HG02571 (cell line): ENCODE measurements around the gene KIF21B.
"Not testable (repeated sequence)": the region's sequence is repeated elsewhere in the genome, so short reads cannot be mapped to it uniquely, and the experiment has no call there.

Experiments used
- ATAC-seq: cut with Tn5 transposase; IDR thresholded peaks from one replicate; pipeline ENCODE4 v1.9.1; 2021; ENCODE audit warnings: mild to moderate bottlenecking, moderate library complexity; ENCODE audit not compliant: unreplicated experiment

KIF21B gene

GRCh38 chr1:200949626-200950025 lies 73.9 kb downstream of the KIF21B start:
- no peak for ATAC-seq

- no peak for ATAC-seq
Observed at GRCh38 chr1:200947059-200947566, 76.4 kb downstream of the KIF21B start.

GRCh38 chr1:200945111-200945510 lies 78.4 kb downstream of the KIF21B start:
- ATAC-seq, result no peak

GRCh38 chr1:200938955-200939354 lies 84.6 kb downstream of the KIF21B start:
- no peak for ATAC-seq

GRCh38 chr1:200935286-200935962 lies 88.1 kb downstream of the KIF21B start:
- ATAC-seq, result not testable (repeated sequence)

GRCh38 chr1:200934676-200935245 lies 88.8 kb downstream of the KIF21B start:
- ATAC-seq, result no peak

GRCh38 chr1:200931776-200932175 lies 91.7 kb downstream of the KIF21B start:
- no peak for ATAC-seq

- ATAC-seq, result not testable (repeated sequence)
Observed at GRCh38 chr1:200930285-200930684, 93.2 kb downstream of the KIF21B start.

GRCh38 chr1:200929530-200930278 lies 93.8 kb downstream of the KIF21B start:
- no peak for ATAC-seq

GRCh38 chr1:200925831-200926230 lies 97.7 kb downstream of the KIF21B start:
- ATAC-seq, result no peak

- no peak for ATAC-seq
Observed at GRCh38 chr1:200923601-200924000, 99.9 kb downstream of the KIF21B start.

- ATAC-seq, result no peak
Observed at GRCh38 chr1:200922406-200922805, 101.1 kb downstream of the KIF21B start.

GRCh38 chr1:200921571-200922110 lies 101.9 kb downstream of the KIF21B start:
- no peak for ATAC-seq
